Neuron (in vitro differentiated cells): ENCODE results near the gene ANK2.

ENCODE experiments used
- H2AFZ ChIP-seq: one replicate; pipeline ENCODE4 v1.6.1; 2013; ENCODE audit warnings: low read depth, mild to moderate bottlenecking, inconsistent platforms, low read length, moderate library complexity
- H3K27me3 ChIP-seq: one replicate; pipeline ENCODE4 v1.6.1; 2013; ENCODE audit warnings: low read length; ENCODE audit not compliant: insufficient read depth
- H3K36me3 ChIP-seq: one replicate; pipeline ENCODE4 v1.6.1; 2013; ENCODE audit warnings: low read length; ENCODE audit not compliant: insufficient read depth
- H3K4me1 ChIP-seq: one replicate; pipeline ENCODE4 v1.6.1; 2013; ENCODE audit warnings: low read length; ENCODE audit not compliant: insufficient read depth
- H3K4me3 ChIP-seq: 2 replicates; pipeline ENCODE4 v1.5.1; 2013; ENCODE audit warnings: mild to moderate bottlenecking, low read length, moderate library complexity
- H3K9me3 ChIP-seq: one replicate; pipeline ENCODE4 v1.6.1; 2013; ENCODE audit warnings: low read length

ANK2 gene

DNA sequence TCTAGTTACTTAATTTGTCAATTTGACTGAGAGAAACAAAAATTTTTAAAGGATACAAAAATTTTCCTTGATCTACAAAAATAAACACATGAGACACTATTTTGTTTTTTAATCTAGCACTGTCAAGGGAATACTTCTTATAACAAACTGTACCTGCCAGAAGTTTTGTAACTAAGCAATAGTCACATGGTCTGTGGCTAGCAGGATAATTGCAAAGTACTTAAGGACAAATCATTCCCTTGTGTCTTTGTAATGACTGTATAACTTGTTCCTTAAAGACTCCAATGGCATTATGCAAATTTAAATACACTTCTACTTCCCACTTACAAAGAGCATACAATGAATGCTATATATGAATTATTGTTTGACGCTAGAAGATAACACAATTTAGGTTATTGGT lies 25.1 kb upstream of the ANK2 start:
- Histone ChIP-seq H3K9me3 (no peaks in the 10 kb centered on the region), H2AFZ (no peak overlapping the region), H3K36me3 (no peaks in the 10 kb centered on the region), H3K27me3 (no peaks in the 10 kb centered on the region), H3K4me1 (peaks cover 11% of the 10 kb centered on the region), H3K4me3 (no peak overlapping the region)

DNA sequence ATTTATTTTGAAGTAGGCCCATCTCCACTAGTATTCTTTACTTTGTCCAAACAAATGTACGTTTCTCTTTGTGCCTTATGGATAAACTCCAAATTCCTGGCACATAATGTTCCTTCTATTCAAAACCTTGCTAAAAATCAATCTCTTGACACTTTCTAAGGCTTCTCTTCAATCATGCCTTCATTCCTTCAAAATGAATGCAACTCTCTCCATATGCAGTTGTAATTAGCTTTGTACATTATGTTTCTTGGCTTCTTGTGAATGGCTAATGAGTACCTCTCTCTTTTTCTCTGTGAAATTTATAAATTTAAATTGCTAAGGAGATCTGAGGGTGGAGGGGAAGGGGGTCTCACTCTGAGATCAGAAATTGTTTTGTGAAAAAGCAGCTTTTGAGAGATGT lies 24.0 kb upstream of the ANK2 start:
- Histone ChIP-seq H3K4me1 (peaks cover 15% of the 10 kb centered on the region), H3K9me3 (no peaks in the 10 kb centered on the region), H3K27me3 (no peaks in the 10 kb centered on the region), H3K36me3 (no peaks in the 10 kb centered on the region), H2AFZ (no peak overlapping the region), H3K4me3 (no peak overlapping the region)

DNA sequence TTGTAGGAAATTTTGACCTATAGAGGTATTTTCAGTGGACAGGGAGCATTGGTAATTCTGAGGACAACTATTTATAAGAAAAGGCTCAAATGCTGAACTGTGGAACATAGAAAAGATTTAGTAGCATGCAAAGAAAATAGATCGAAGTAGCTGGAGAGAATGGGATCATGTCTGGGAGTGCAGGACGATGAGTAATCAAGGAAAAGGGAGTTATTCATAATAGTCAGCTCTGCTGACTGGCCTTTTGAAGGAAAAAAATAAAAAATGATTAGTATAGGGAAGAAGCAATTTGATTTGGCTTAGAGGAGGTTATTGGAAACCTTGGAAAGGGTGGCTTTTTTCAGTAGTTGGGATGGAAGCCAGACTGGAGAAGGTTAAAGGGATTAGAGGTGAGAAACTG lies 22.9 kb upstream of the ANK2 start:
- H3K9me3 ChIP-seq = no peaks in the 10 kb centered on the region
- H3K36me3 ChIP-seq = no peaks in the 10 kb centered on the region
- no peak overlapping the region for H3K4me3 ChIP-seq
- H3K27me3 ChIP-seq = no peaks in the 10 kb centered on the region
- H2AFZ ChIP-seq = no peak overlapping the region
- H3K4me1 ChIP-seq = peaks cover 11% of the 10 kb centered on the region

DNA sequence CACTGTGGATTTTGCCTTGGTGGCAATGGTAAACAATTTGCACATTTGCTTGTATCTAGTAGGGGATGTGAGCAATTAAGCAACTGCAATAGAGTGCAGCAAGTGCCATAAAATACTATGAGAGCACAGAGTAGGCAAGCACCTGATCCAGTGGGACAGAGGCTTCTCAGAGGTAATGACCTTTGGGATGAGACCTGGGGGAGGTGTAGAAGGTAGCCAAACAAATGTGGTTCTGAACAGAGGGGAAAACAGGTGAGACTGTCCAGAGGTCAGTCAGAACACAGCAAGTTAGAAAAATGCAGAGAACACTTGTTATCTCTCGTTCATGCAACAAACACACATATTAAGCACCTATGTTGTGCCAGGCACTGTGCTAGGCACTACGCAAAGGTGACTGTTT lies 21.4 kb upstream of the ANK2 start:
- peaks cover 8% of the 10 kb centered on the region for H3K4me1 ChIP-seq
- H3K36me3 ChIP-seq = no peaks in the 10 kb centered on the region
- no peaks in the 10 kb centered on the region for H3K9me3 ChIP-seq
- no peak overlapping the region for H2AFZ ChIP-seq
- H3K4me3 ChIP-seq = no peak overlapping the region
- H3K27me3 ChIP-seq = no peaks in the 10 kb centered on the region

DNA sequence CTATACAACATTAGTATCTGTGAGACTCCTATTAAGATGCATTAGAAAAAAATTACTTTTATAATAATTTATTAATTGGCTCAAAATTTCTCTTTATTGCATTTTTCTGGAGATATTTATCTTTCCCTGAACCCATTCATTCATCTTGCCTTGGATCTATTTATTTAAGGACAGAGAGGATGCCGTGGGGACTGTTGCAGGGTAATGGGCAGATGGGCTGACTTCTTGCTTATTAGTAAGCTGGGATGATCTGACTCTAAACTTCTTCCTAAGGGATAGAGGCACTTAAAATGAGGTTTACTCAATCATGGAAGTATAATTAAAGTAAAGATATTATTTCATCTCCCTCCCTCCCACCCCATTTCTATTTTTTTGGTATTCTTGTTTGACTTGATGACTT lies 18.2 kb upstream of the ANK2 start:
- Histone ChIP-seq H3K4me1 (peaks cover 8% of the 10 kb centered on the region), H2AFZ (no peak overlapping the region), H3K9me3 (no peaks in the 10 kb centered on the region), H3K27me3 (no peaks in the 10 kb centered on the region), H3K36me3 (no peaks in the 10 kb centered on the region), H3K4me3 (no peak overlapping the region)

DNA sequence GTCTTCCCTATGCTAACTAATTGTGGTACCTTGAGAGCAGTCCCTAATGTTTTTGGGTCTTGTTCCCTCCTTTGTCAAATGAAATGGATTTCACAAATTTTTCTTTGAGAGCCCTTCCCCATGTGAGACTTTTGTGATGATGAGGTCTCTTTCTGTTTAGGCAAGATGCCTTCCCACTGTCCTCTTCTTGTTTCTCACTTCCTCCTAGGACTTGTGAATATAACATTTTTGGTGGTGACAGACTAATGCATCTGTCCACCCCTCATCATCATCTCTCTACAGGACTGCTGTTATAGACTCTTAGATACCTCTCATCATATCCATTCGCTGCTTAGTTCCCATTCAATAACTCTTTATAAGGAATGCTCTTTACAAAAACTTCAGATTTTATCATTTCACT lies 8.7 kb upstream of the ANK2 start:
- no peaks in the 10 kb centered on the region for H3K36me3 ChIP-seq
- no peaks in the 10 kb centered on the region for H3K9me3 ChIP-seq
- H2AFZ ChIP-seq = no peak overlapping the region
- H3K27me3 ChIP-seq = no peaks in the 10 kb centered on the region
- no peak overlapping the region for H3K4me3 ChIP-seq
- H3K4me1 ChIP-seq = peaks cover 2% of the 10 kb centered on the region

DNA sequence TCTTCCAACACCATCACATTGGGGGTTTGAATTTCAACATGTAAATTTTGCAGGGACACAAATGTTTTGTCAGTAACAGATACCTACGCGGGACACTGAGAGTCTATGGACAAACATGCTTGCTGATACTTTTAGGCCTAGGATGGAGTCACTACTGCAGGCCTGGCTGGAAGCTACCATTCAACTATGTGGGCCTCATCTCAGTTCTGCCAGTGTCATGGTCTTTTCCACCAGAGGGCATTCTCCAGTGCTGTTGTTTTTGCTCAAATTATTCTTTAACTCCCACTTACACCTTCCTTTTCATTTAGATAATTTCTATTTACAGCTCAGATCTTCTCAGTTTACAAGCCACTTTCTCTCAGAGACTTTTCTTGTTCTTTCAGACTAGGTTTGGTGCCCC lies 7.0 kb upstream of the ANK2 start:
- H3K4me1 ChIP-seq = peaks cover 2% of the 10 kb centered on the region
- no peaks in the 10 kb centered on the region for H3K27me3 ChIP-seq
- H3K36me3 ChIP-seq = no peaks in the 10 kb centered on the region
- no peak overlapping the region for H3K4me3 ChIP-seq
- H2AFZ ChIP-seq = no peak overlapping the region
- H3K9me3 ChIP-seq = no peaks in the 10 kb centered on the region

DNA sequence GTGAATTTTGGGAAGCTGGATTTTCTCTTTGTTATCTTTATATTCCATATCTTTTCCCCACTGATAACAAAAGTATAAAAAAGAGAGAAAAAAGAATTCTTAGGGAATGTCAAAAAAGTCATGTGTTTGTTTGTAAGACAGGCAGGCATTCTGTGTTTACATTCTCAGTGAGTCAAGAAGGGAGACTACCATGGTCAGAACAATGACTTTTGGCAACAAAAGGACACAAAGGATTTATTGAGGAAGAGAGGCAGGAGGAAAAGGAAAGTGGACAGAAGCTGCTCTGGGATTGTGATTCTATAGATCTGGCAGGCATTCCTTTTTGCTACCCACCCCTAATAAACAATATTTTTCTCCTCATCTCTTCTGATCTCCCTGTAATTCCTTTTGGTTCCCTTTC lies 5.9 kb upstream of the ANK2 start:
- Histone ChIP-seq H3K9me3 (no peaks in the 10 kb centered on the region), H3K4me3 (no peak overlapping the region), H2AFZ (no peak overlapping the region), H3K4me1 (peaks cover 2% of the 10 kb centered on the region), H3K27me3 (no peaks in the 10 kb centered on the region), H3K36me3 (no peaks in the 10 kb centered on the region)

DNA sequence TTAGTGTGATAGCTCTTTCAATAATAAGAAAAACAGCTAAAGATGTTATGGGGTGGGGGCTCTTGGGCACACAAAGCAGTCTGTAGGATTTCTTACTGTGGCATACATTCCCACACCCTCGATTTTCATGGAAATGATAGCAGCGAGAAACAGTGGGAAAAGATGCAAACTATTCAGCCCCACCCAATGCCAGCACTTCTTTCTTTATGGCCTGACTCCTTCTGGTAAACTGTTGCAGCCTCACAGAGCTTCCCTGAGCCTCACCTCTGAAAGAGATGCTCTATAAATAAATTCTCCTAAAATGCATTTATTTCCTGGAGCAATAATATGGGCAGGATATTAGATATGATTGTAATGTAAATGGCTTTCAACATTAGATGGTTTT lies 910 bp downstream of the ANK2 start:
- no peaks in the 10 kb centered on the region for H3K9me3 ChIP-seq
- H3K27me3 ChIP-seq = no peaks in the 10 kb centered on the region
- peak overlapping the region; percentile 78 for H2AFZ ChIP-seq
- H3K4me1 ChIP-seq = peaks cover 23% of the 10 kb centered on the region
- H3K4me3 ChIP-seq = peak overlapping the region; percentile 65
- H3K36me3 ChIP-seq = no peaks in the 10 kb centered on the region

DNA sequence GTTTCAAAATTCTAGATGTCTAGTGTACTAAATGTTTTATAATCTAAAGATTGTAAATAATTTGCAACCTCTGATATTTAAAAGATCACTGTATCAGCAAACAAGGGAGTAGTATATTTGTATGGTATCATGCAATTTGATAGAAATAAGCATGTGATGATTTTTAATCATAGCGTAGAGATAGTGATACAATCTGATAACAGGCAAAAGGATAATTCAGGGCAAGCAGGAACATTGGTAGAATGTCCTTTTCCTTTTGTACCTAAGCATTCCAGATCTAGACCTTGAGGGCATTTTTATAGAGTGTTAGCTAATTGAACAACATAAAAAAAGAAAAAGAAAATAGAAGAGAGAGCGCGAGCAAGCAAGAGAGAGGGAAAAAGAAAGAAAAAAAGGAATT lies 1.4 kb downstream of the ANK2 start:
- Histone ChIP-seq H3K4me3 (peak overlapping the region; percentile 65), H3K36me3 (no peaks in the 10 kb centered on the region), H3K27me3 (no peaks in the 10 kb centered on the region), H3K4me1 (peaks cover 23% of the 10 kb centered on the region), H2AFZ (no peak overlapping the region), H3K9me3 (no peaks in the 10 kb centered on the region)

DNA sequence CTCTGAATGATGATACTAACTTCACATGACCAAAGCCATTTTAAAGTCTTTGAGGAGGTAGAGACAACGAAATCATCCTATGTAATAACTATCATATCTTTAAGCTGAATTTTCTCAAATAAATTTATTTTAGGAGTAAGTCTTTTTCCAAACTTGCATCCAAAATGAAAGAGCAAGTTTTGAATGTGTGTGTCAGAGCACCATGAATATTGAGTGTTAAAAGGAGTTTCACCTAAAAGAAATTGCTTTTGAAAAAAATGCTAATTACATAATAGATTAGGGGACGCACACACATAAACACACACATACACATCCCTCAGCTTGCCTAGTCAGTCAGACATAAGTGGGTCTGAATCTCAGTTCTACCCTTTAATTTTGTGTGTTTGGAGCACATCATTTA lies 1.9 kb downstream of the ANK2 start:
- no peak overlapping the region for H2AFZ ChIP-seq
- peak overlapping the region; percentile 65 for H3K4me3 ChIP-seq
- no peaks in the 10 kb centered on the region for H3K36me3 ChIP-seq
- H3K4me1 ChIP-seq = peaks cover 23% of the 10 kb centered on the region
- H3K27me3 ChIP-seq = no peaks in the 10 kb centered on the region
- no peaks in the 10 kb centered on the region for H3K9me3 ChIP-seq

DNA sequence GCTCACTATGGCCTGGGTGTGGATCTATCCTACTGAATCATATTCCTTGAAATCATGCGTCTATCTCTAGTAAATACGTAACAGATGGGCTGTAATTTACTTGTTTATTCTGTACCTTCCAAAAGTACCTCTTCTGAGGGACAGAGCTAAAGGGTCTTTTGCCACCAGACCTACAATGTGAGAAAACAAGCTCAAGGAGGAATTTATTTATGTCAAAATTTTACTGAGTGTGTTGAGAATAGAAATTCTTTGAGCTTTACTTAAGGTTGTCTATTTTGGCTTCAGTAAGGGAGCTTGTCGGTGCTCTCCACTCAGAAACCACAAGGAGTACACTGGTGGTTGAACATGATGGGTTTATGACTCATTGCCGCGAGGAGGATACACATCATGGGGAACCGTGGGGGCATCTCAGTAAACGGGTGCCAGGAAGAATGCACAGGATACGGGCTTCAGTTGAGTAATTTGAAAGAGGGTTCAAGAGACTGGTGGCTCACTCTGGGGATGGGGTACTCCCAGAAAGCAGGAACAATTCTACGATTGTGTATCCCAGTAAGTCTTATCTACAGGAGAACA lies 3.0 kb downstream of the ANK2 start:
- Histone ChIP-seq H3K27me3 (no peaks in the 10 kb centered on the region), H3K36me3 (no peaks in the 10 kb centered on the region), H3K9me3 (no peaks in the 10 kb centered on the region), H3K4me3 (no peak overlapping the region), H2AFZ (no peak overlapping the region), H3K4me1 (peaks cover 23% of the 10 kb centered on the region)

DNA sequence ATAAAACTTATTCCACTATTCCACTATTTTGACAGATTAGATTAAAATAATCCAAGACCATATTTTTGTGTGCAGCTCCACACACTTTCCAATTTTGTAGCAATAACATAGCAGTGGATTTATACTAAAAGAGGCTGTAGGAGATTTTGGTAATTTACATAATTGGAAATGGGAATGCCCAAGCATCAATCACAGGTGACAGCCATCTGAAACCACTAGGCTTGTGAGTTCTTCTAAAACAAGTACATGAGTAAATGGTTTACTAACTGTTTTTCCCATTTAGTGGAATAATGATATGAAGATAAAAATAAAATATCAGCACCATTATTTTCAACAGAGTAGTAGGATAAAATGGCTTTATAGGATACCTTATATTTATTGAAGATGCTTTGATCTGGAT lies 4.4 kb downstream of the ANK2 start:
- no peak overlapping the region for H3K4me3 ChIP-seq
- no peaks in the 10 kb centered on the region for H3K9me3 ChIP-seq
- H2AFZ ChIP-seq = no peak overlapping the region
- H3K36me3 ChIP-seq = no peaks in the 10 kb centered on the region
- peaks cover 21% of the 10 kb centered on the region for H3K4me1 ChIP-seq
- H3K27me3 ChIP-seq = no peaks in the 10 kb centered on the region

DNA sequence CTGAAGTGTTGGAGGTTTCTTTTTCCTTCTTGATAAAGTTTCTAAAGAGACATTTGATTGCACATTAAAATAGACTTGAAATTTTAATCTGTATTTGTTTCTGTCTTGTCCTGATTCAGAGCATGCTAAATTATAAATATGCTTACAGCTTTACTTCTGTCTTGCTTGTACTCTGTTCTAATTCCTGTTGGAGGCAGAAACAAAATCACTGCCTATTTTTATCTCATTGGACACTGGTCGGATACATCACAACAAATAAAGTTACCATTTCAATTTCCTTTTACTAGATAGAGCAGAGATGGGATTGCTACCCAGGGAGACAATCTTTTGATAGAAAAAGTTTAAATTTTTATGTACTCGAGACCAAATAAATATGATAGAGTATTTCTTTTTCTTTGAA lies 6.9 kb downstream of the ANK2 start:
- H3K9me3 ChIP-seq = no peaks in the 10 kb centered on the region
- H3K4me1 ChIP-seq = no peaks in the 10 kb centered on the region
- H3K36me3 ChIP-seq = no peaks in the 10 kb centered on the region
- no peaks in the 10 kb centered on the region for H3K27me3 ChIP-seq
- H3K4me3 ChIP-seq = no peak overlapping the region
- no peak overlapping the region for H2AFZ ChIP-seq
